Femur (tissue), 1 donor: ENCODE measurements around the gene TOR1A.

Source experiments
- DNase-seq: peaks from one replicate; pipeline ENCODE4 v3.0.0-alpha.2; 2017

The TOR1A gene

GRCh38 chr9:129851821-129852220, 27.9 kb upstream of the TOR1A start:
- no peak for DNase-seq

- DNase-seq, result no peak
Measured at GRCh38 chr9:129850821-129851550, 27.1 kb upstream of the TOR1A start.

GRCh38 chr9:129849901-129850300, 26.0 kb upstream of the TOR1A start:
- no peak for DNase-seq

GRCh38 chr9:129848712-129849441, 24.9 kb upstream of the TOR1A start:
- DNase-seq, result no peak

- DNase-seq, result no peak
Measured at GRCh38 chr9:129845373-129845772, 21.4 kb upstream of the TOR1A start.

GRCh38 chr9:129841071-129841470, 17.1 kb upstream of the TOR1A start:
- DNase-seq, result no peak

GRCh38 chr9:129840034-129840433, 16.1 kb upstream of the TOR1A start:
- DNase-seq, result no peak

GRCh38 chr9:129839324-129840023, 15.5 kb upstream of the TOR1A start:
- DNase-seq, result no peak

- DNase-seq, result no peak
Measured at GRCh38 chr9:129838707-129839259, 14.8 kb upstream of the TOR1A start.

- DNase-seq, result peak; percentile 47
Measured at GRCh38 chr9:129836311-129837007, 12.5 kb upstream of the TOR1A start.

- DNase-seq, result no peak
Measured at GRCh38 chr9:129835860-129836223, 11.9 kb upstream of the TOR1A start.

DNA sequence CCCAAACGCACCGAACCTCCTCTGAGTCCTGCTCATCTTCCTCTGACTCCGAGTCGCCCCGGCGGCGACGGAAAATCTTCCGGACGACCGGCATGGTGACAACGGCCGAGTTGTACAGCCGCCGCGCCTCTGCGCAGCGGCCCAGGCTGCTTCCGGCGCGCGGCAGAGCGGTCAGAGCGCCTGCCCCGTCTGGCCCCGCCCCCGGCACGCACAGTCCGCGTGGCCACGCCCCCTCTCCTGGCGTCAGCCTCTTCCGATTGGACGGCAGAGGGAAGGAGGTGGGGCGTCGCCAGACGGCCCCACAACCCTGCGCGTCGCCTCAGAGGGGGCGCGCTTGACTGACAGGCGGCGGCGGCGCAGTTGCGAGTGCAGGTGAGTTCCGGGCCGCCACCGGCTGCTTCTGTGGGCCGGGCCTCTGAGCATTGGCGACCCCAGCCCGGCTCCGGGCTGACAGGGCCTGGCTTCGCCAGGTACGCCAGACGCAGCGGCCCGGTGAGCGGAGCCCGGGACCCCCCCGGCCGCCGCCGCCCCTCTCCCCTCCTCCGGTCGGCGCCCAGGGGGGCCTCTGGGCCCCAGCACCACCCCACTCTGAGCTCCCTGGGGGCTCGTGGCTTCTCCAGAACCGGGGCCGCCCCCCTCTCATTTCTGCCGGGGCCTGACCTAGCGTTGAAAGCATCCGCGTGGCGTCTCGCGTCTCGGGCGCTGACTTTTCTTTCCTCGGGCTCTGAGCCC, 11.4 kb upstream of the TOR1A start, which contains the start of the genes C9orf78 and USP20:
Gene C9orf78, minus strand, starts transcription at position 148 of the 732 bp plus-strand sequence. Its CDS starts 54 bp downstream, at position 94.
Gene USP20, plus strand, starts transcription at position 331 of the 732 bp plus-strand sequence. CDS start 17,098 bp downstream, outside the sequence.
- DNase-seq, result peak; percentile 97

DNA sequence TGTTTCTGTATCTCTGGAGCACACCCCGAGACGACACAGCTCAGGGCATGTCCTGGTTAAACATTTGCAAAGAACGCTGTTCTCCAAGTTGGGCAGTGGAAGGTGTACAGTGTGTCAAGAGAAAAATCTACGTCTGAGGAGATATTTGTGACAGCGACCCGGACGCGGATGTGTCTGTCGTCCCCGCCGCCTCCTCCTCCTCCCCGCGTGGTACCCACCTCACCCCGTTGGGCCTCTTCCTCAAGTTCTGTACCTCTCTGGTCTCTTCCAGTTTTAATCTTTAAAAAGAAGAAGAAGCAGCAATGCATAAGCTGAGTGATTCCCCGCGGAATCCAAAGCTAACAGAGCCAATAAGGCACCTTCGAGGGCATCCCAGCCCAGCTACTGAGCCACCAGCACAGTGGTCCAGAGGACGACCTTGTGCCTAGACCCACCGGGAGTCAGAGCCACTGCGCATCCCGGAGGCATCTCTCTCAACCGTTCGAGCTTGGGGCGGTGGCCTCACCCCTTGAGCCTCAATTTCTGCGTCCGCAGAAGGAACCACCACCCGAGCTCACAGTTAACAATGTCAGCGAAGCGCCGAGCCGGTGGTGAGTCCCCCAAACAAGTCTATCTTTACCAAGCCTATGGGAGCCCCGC, 10.7 kb upstream of the TOR1A start:
- DNase-seq, result no peak

GRCh38 chr9:129832982-129833381, 9.0 kb upstream of the TOR1A start:
- no peak for DNase-seq

DNA sequence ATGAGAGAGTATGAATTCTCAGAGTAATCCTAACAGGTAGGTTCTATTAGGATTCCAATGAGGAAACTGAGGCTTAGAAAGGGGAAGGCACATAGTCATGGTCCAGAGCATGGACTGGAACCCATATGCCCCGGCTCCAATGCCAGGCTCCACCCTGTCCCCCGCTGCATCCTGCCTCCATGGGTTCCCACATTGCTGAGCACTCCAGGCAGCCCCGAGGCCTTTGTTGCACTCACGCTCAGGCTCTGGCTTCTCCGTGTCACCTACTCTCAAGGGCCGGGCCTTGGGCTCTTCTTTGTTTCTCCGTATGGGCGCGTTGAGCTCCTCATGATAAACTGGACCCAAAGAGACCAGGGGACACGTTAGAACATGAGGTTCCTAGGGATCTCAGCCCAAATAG, 5.0 kb upstream of the TOR1A start:
- no peak for DNase-seq

GRCh38 chr9:129828051-129828450, 4.1 kb upstream of the TOR1A start:
- DNase-seq, result no peak

GRCh38 chr9:129826759-129827158, 2.8 kb upstream of the TOR1A start:
- DNase-seq, result no peak

- no peak for DNase-seq
Measured at GRCh38 chr9:129826344-129826743, 2.4 kb upstream of the TOR1A start.

GRCh38 chr9:129823542-129823934, 398 bp downstream of the TOR1A start:
- DNase-seq, result peak; percentile 37

DNA sequence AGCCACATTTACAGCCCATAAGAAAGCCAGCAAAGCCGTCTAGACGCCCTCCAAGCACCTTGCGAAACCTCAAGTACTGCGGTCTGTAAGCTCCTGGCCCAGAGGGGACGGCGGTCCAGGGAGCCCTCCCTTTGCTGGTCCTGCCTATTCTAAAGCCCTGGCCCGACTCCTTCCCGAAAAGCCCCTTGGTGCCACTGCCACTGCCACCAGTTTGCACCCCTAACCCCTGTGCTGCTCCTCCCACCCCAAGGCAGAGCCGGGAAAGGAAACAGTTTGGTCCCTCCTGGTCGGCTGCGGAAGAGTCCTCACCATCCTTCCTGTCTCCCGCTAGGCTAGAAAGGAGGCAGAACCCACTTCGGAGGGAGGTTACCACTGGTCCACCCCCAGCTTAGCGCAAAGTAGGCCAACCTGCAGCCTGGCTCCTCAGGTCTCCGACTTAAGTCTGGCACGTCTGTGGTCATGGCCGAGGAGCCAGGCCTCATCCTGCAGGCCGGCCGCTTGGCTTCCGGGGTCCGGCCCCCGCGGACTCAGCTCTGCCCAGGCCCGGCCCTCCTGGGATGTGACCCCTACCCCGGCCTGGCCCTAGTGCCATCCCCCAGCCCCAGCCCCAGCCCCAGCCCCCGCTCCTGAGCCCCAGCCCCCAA, 916 bp downstream of the TOR1A start:
- DNase-seq, result no peak
